Thoracic aorta (tissue), 2 donors: ENCODE measurements around the gene WHRN. TPM values are rescaled to one million over a fixed set of nuclear protein-coding genes. Genes with fewer than 3 reads are reported as not detected.

Source experiments
- ATAC-seq: fragments of 150-250 bp; one replicate; pipeline ENCODE4 v1.8.0; 2017; ENCODE audit warnings: low read depth; ENCODE audit not compliant: insufficient number of reproducible peaks, low FRiP score
- DNase-seq: peaks from one replicate; pipeline ENCODE4 v3.0.0-alpha.2; 2020; ENCODE audit warnings: low spot score
- H3K27ac ChIP-seq, 2 donors: fragments of 200-600 bp; sonication (generic); 1 replicate in 1 of 2; 2 replicates in 1 of 2; pipeline ENCODE4 v1.5.1; 2016; ENCODE audit warnings: mild to moderate bottlenecking in 2 of 2, moderate library complexity in 2 of 2
- H3K27me3 ChIP-seq: fragments of 200-600 bp; sonication (generic); replicated peaks from 2 replicates; pipeline ENCODE4 v1.6.0; 2016; ENCODE audit warnings: mild to moderate bottlenecking; ENCODE audit not compliant: insufficient read depth
- H3K36me3 ChIP-seq: fragments of 200-600 bp; sonication (generic); one replicate; pipeline ENCODE4 v1.5.1; 2016
- H3K4me1 ChIP-seq, 2 donors: fragments of 200-600 bp; sonication (generic); 1 replicate in 1 of 2; 2 replicates in 1 of 2; pipeline versions ENCODE4 v1.5.1 to v1.6.0; 2016; ENCODE audit warnings: low read depth in 2 of 2, mild to moderate bottlenecking in 1 of 2; ENCODE audit not compliant: control insufficient read depth in 1 of 2
- H3K4me3 ChIP-seq: fragments of 200-600 bp; sonication (generic); 2 replicates; pipeline ENCODE4 v1.5.1; 2016; ENCODE audit warnings: mild to moderate bottlenecking
- H3K9me3 ChIP-seq: fragments of 200-600 bp; sonication (generic); 2 replicates; pipeline ENCODE4 v1.5.1; 2016
- total RNA-seq, 2 donors: library from RNA; depleted of rRNA; stranded (reverse); fragments of >200 nt; gene quantifications; one replicate each; pipeline versions ENCODE4 v1.1.0 to v1.2.3, GENCODE V29; 2016
- TF ChIP-seq, protein P1 (sequence below): fragments of 200-600 bp; sonication (generic); IDR thresholded peaks from one replicate; pipeline ENCODE4 v1.5.1; 2019; ENCODE audit warnings: antibody characterized with exemption

WHRN gene
- total RNA-seq, 2 donors from 2014 or later: 4.1 to 5.1 TPM

DNA sequence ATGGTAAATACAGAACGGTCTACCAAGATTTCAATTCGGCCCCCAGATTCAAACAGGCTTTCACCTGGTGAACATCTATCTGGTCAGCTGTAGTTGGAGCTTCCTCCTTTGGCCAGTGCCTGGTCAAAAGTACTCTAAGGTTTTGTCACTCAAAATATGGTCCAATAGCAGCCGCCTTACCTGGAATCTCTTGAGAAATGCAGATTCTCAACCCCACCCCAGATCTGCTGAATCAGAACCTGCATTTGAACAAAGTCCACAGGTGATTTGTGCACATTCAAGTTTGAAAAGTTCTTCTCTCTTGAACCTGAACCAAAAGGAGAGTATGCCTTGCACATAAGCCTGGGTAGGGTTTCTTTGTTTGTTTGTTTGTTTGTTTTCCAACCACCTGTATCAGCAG, 17.6 kb upstream of the WHRN start:
- no peak for DNase-seq
- H3K4me3 ChIP-seq: no peak overlapping the region
- no peaks in the 10 kb centered on the region for H3K9me3 ChIP-seq
- H3K27ac ChIP-seq: no peak overlapping the region
- H3K27me3 ChIP-seq: no peaks in the 10 kb centered on the region
- H3K36me3 ChIP-seq: no peaks in the 10 kb centered on the region
- TF ChIP-seq, protein P1, sequence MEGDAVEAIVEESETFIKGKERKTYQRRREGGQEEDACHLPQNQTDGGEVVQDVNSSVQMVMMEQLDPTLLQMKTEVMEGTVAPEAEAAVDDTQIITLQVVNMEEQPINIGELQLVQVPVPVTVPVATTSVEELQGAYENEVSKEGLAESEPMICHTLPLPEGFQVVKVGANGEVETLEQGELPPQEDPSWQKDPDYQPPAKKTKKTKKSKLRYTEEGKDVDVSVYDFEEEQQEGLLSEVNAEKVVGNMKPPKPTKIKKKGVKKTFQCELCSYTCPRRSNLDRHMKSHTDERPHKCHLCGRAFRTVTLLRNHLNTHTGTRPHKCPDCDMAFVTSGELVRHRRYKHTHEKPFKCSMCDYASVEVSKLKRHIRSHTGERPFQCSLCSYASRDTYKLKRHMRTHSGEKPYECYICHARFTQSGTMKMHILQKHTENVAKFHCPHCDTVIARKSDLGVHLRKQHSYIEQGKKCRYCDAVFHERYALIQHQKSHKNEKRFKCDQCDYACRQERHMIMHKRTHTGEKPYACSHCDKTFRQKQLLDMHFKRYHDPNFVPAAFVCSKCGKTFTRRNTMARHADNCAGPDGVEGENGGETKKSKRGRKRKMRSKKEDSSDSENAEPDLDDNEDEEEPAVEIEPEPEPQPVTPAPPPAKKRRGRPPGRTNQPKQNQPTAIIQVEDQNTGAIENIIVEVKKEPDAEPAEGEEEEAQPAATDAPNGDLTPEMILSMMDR: no peak
- H3K4me1 ChIP-seq: no peaks in the 10 kb centered on the region
- ATAC-seq: no peak

DNA sequence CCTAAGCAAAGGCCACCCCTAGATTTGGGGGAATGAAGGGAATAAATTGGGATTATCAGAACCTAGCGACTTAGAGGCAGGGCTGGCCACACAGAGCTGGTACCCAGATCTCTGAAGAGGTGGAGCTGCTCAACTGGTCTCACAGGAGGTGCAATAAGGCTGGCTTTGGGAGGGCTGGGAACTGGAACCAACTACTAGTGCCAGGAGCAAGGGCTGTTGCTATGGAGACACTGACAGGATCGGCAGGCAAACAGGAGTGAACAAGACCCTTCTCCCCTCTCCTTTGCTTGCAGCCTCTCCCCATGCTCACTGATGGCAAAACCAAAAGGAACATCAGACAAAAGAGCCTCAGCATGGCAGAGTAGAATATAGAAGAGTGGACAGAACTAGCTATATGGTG, 17.0 kb upstream of the WHRN start:
- ATAC-seq: no peak
- no peak for DNase-seq
- H3K27ac ChIP-seq: no peak overlapping the region
- no peaks in the 10 kb centered on the region for H3K4me1 ChIP-seq
- no peak overlapping the region for H3K4me3 ChIP-seq
- TF ChIP-seq, protein P1: no peak
- no peaks in the 10 kb centered on the region for H3K36me3 ChIP-seq
- H3K9me3 ChIP-seq: no peaks in the 10 kb centered on the region
- H3K27me3 ChIP-seq: no peaks in the 10 kb centered on the region

DNA sequence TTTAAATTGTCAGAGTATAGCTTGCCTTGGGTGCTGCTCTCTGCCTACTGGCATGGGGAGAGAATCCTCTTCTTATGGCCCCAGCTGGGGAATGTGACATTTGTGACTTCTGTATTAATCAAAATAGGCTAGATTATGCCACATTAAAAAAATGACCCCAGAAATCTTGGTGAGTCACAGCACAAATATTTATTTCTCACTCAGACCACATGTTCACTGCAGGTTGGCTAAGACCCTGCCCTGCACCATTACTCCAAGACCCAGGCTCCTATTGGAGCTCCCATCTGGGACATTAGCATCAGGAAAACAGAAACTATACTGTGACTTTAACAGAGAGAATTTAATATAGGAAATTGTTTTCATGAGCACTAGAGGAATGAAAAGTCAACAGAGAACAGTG, 16.6 kb upstream of the WHRN start:
- ATAC-seq (no peak), DNase-seq (no peak)
- Histone ChIP-seq H3K27ac (no peak overlapping the region), H3K9me3 (no peaks in the 10 kb centered on the region), H3K4me1 (no peaks in the 10 kb centered on the region), H3K36me3 (no peaks in the 10 kb centered on the region), H3K27me3 (no peaks in the 10 kb centered on the region), H3K4me3 (no peak overlapping the region)
- TF ChIP-seq, protein P1: no peak

DNA sequence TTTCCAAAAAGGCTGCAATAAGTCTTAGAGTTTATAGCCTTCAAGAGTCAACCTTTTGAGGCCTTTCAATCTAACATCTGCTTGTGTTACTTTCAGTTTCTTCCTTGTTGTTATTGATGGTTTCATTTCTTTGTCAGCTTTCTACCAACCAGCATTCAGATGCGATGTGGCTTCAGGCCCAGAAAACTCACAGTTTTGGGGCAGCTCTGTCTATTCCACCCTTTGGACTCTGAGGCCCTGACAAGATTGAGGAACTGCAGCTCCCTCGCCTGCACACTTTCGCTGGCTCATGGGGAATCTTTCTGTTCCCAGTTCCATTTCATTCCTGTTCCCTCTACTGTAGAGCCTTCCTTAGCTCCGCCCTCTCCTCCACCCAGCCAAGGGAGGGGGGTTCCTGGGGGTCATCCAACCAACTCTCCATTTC, 13.3 kb upstream of the WHRN start:
- H3K9me3 ChIP-seq: no peaks in the 10 kb centered on the region
- H3K27ac ChIP-seq: no peak overlapping the region
- TF ChIP-seq, protein P1: no peak
- no peaks in the 10 kb centered on the region for H3K36me3 ChIP-seq
- ATAC-seq (no peak), DNase-seq (no peak)
- H3K27me3 ChIP-seq: no peaks in the 10 kb centered on the region
- H3K4me1 ChIP-seq: no peaks in the 10 kb centered on the region
- no peak overlapping the region for H3K4me3 ChIP-seq

DNA sequence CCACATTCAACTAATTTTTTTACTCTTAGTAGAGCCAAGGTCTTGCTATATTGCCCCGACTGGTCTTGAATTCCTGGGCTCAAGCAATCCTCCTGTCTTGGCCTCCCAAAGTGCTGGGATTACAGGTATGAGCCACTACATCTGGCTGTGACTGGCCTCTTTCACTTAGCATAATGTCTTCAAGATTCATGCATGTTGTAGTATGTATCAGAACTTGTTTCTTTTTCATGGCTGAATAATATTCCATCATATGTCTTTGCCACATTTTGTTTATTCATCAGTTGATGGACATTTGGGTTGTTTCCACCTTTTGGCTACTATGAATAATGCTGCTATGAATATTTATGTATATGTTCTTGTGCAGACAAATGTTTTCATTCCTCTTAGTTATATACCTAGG, 12.8 kb upstream of the WHRN start:
- no peak for DNase-seq
- Histone ChIP-seq H3K27me3 (no peaks in the 10 kb centered on the region), H3K4me1 (no peaks in the 10 kb centered on the region), H3K9me3 (no peaks in the 10 kb centered on the region), H3K27ac (no peak overlapping the region), H3K36me3 (no peaks in the 10 kb centered on the region), H3K4me3 (no peak overlapping the region)
- TF ChIP-seq, protein P1: no peak
- ATAC-seq: no peak
